SK-N-SH (cell line): ENCODE data around the gene JAKMIP1. TPM values are rescaled to one million over a fixed set of nuclear protein-coding genes. Genes with fewer than 3 reads are reported as not detected.
"Not testable (repeated sequence)": the region's sequence is repeated elsewhere in the genome, so short reads cannot be mapped to it uniquely, and the experiment has no call there.

Source experiments
- CTCF ChIA-PET: fragments of 300-600, 350-600 bp; formaldehyde crosslinking; extraction: SDS; loops from one replicate; lab custom pipeline; 2021; lab: Yijun Ruan, JAX
- POLR2A ChIA-PET: fragments of 350-600 bp; sonication (Branson Sonifier 250); formaldehyde crosslinking; extraction: SDS; loops from one replicate; lab custom pipeline; 2020; ENCODE audit warnings: antibody characterized with exemption, inconsistent platforms; lab: Yijun Ruan, JAX
- DNase-seq: peaks from one replicate; pipeline ENCODE4 v3.0.0; 2012
- H2AFZ ChIP-seq: fragments of 200-600 bp; sonication (generic); 2 replicates; pipeline ENCODE4 v1.8.1; 2016; ENCODE audit warnings: antibody characterized with exemption, mild to moderate bottlenecking, low read depth
- H3F3A ChIP-seq: fragments of 200-600 bp; sonication (generic); replicated peaks from 2 replicates; pipeline ENCODE3; 2016; ENCODE audit warnings: antibody characterized with exemption, mild to moderate bottlenecking; ENCODE audit not compliant: insufficient read depth
- H3K27ac ChIP-seq, 2 experiments: fragments of 200-500 bp in 1 of 2; fragments of 200-600 bp in 1 of 2; sonication (Bioruptor generic) in 1 of 2; sonication (generic), shearing (Covaris generic) in 1 of 2; 2 replicates each; pipeline versions ENCODE4 v1.5.1 to v1.6.1; 2014 to 2016; ENCODE audit warnings: low read depth in 2 of 2, inconsistent platforms in 1 of 2, low read length in 1 of 2, mild to moderate bottlenecking in 1 of 2, mixed read lengths in 1 of 2
- H3K27me3 ChIP-seq: fragments of 200-600 bp; sonication (generic), shearing (Covaris generic); 2 replicates; pipeline ENCODE4 v1.6.1; 2016; ENCODE audit warnings: mixed run types; ENCODE audit not compliant: insufficient read depth
- H3K36me3 ChIP-seq, 2 experiments: fragments of 200-500 bp in 1 of 2; fragments of 200-600 bp in 1 of 2; sonication (Bioruptor generic) in 1 of 2; sonication (generic) in 1 of 2; replicated peaks in 1 of 2; 2 replicates each; pipeline versions ENCODE3 to v1.5.1; 2014 to 2016; ENCODE audit warnings: low read length in 1 of 2, mild to moderate bottlenecking in 1 of 2; ENCODE audit not compliant: insufficient read depth in 2 of 2, control insufficient read depth in 1 of 2
- H3K4me1 ChIP-seq, 2 experiments: fragments of 200-500 bp in 1 of 2; fragments of 200-600 bp in 1 of 2; sonication (Bioruptor generic) in 1 of 2; sonication (generic), shearing (Covaris generic) in 1 of 2; 2 replicates each; pipeline versions ENCODE4 v1.5.1 to v1.6.1; 2014 to 2016; ENCODE audit warnings: low read depth in 1 of 2, low read length in 1 of 2, mixed run types in 1 of 2; ENCODE audit not compliant: insufficient read depth in 2 of 2, control insufficient read depth in 1 of 2
- H3K4me2 ChIP-seq: fragments of 200-600 bp; sonication (generic), shearing (Covaris generic); 2 replicates; pipeline ENCODE4 v1.6.1; 2017; ENCODE audit warnings: mixed run types
- H3K4me3 ChIP-seq, 2 experiments: fragments of 200-500 bp in 1 of 2; fragments of 200-600 bp in 1 of 2; sonication (Bioruptor generic) in 1 of 2; sonication (generic), shearing (Covaris generic) in 1 of 2; 2 replicates each; pipeline versions ENCODE4 v1.5.1 to v1.8.1; 2014 to 2016; ENCODE audit warnings: low read depth in 2 of 2, inconsistent platforms in 1 of 2, low read length in 1 of 2, mild to moderate bottlenecking in 1 of 2, mixed read lengths in 1 of 2, moderate library complexity in 1 of 2
- H3K79me2 ChIP-seq: fragments of 200-600 bp; sonication (generic); 2 replicates; pipeline ENCODE4 v1.8.1; 2017; ENCODE audit warnings: mild to moderate bottlenecking; ENCODE audit not compliant: insufficient read depth
- H3K9ac ChIP-seq: fragments of 200-600 bp; sonication (generic); 2 replicates; pipeline ENCODE4 v1.6.1; 2017; ENCODE audit warnings: mixed run types
- H3K9me2 ChIP-seq: fragments of 200-600 bp; sonication (generic); 2 replicates; pipeline ENCODE4 v1.6.1; 2017; ENCODE audit warnings: mixed run types
- H3K9me3 ChIP-seq: fragments of 200-600 bp; sonication (generic); 2 replicates; pipeline ENCODE4 v1.6.1; 2017; ENCODE audit warnings: mixed run types, mild to moderate bottlenecking, moderate library complexity
- H4K20me1 ChIP-seq: fragments of 200-600 bp; sonication (generic); 2 replicates; pipeline ENCODE4 v1.6.1; 2017; ENCODE audit warnings: mild to moderate bottlenecking, mixed run types; ENCODE audit not compliant: insufficient read depth
- CHD2 ChIP-seq: fragments of 150-350 bp; IDR thresholded peaks from 2 replicates; pipeline ENCODE4 v1.6.1; 2018; ENCODE audit warnings: low read length; ENCODE audit not compliant: partially characterized antibody
- ELF1 ChIP-seq: IDR thresholded peaks from 2 replicates; pipeline ENCODE4 v1.4.0; 2012
- EP300 ChIP-seq, 2 experiments: IDR thresholded peaks; 2 replicates each; pipeline versions ENCODE4 v1.4.0 to v1.6.1; 2012; ENCODE audit warnings: borderline replicate concordance in 1 of 2, low read depth in 1 of 2, low read length in 1 of 2
- EZH2phosphoT487 ChIP-seq: fragments of 200-600 bp; sonication (generic); IDR thresholded peaks from 2 replicates; pipeline ENCODE4 v1.6.1; 2017; ENCODE audit warnings: low read depth, mixed run types, mild to moderate bottlenecking, antibody characterized with exemption, moderate library complexity, borderline replicate concordance
- FOSL2 ChIP-seq: IDR thresholded peaks from 2 replicates; pipeline ENCODE4 v1.4.0; 2012; ENCODE audit warnings: low read depth, mild to moderate bottlenecking, moderate library complexity, borderline replicate concordance
- FOXM1 ChIP-seq: IDR thresholded peaks from 2 replicates; pipeline ENCODE4 v1.4.0; 2012; ENCODE audit warnings: low read depth, mild to moderate bottlenecking
- GABPA ChIP-seq: IDR thresholded peaks from 2 replicates; pipeline ENCODE4 v1.4.0; 2012; ENCODE audit warnings: low read depth, mild to moderate bottlenecking
- GATA2 ChIP-seq: sonication (generic); formaldehyde crosslinking; IDR thresholded peaks from 2 replicates; pipeline ENCODE4 v1.5.0; 2020; ENCODE audit warnings: mild to moderate bottlenecking, missing genetic modification reagents
- MEF2A ChIP-seq: IDR thresholded peaks from 2 replicates; pipeline ENCODE4 v1.4.0; 2012; ENCODE audit warnings: low read depth, borderline replicate concordance
- MXI1 ChIP-seq: IDR thresholded peaks from 2 replicates; pipeline ENCODE4 v1.6.1; 2012; ENCODE audit warnings: mild to moderate bottlenecking, low read depth, low read length, improper control_type of control experiment
- NRF1 ChIP-seq: IDR thresholded peaks from 2 replicates; pipeline ENCODE4 v1.6.1; 2012; ENCODE audit warnings: low read depth, mild to moderate bottlenecking, low read length
- RAD21 ChIP-seq: IDR thresholded peaks from 2 replicates; pipeline ENCODE4 v1.6.1; 2012; ENCODE audit warnings: mild to moderate bottlenecking, low read length
- RFX5 ChIP-seq: IDR thresholded peaks from 2 replicates; pipeline ENCODE4 v1.6.1; 2012; ENCODE audit warnings: mild to moderate bottlenecking, improper control_type of control experiment, low read length
- RXRA ChIP-seq: IDR thresholded peaks from 2 replicates; pipeline ENCODE4 v1.4.0; 2012; ENCODE audit warnings: low read depth, mild to moderate bottlenecking, borderline replicate concordance
- SIN3A ChIP-seq: IDR thresholded peaks from 2 replicates; pipeline ENCODE4 v1.6.1; 2012; ENCODE audit warnings: low read depth, mild to moderate bottlenecking, low read length, moderate library complexity, borderline replicate concordance
- TCF12 ChIP-seq: IDR thresholded peaks from 2 replicates; pipeline ENCODE4 v1.4.0; 2012
- WGBS: methylation state at CpG from one replicate; pipeline ENCODE4 v1.1.6; 2017; ENCODE audit warnings: low lambda C conversion rate; 5-methylcytosine and 5-hydroxymethylcytosine counted together
- polyA plus RNA-seq, 3 experiments: library from polyadenylated mRNA; depleted of rRNA; stranded (reverse); fragments of >200 nt; gene quantifications; 2 replicates each; pipeline ENCODE4 v1.2.3, GENCODE V29; 2012
- TF ChIP-seq, protein P1 (sequence below): IDR thresholded peaks from 2 replicates; pipeline ENCODE4 v1.4.0; 2012; ENCODE audit warnings: low read depth, borderline replicate concordance
- TF ChIP-seq, protein P2 (sequence below): fragments of 200-600 bp; sonication (generic); IDR thresholded peaks from 2 replicates; pipeline ENCODE4 v1.6.1; 2017; ENCODE audit warnings: antibody characterized with exemption, mild to moderate bottlenecking, moderate library complexity
- TF ChIP-seq, protein P3 (sequence below): fragments of 150-350 bp; IDR thresholded peaks from 2 replicates; pipeline ENCODE4 v1.6.1; 2016; ENCODE audit warnings: mild to moderate bottlenecking, low read depth, low read length

The JAKMIP1 gene
- polyA plus RNA-seq, 1 of the 3 experiments (the other 2 are of a cell fraction): 0.54 TPM

DNA sequence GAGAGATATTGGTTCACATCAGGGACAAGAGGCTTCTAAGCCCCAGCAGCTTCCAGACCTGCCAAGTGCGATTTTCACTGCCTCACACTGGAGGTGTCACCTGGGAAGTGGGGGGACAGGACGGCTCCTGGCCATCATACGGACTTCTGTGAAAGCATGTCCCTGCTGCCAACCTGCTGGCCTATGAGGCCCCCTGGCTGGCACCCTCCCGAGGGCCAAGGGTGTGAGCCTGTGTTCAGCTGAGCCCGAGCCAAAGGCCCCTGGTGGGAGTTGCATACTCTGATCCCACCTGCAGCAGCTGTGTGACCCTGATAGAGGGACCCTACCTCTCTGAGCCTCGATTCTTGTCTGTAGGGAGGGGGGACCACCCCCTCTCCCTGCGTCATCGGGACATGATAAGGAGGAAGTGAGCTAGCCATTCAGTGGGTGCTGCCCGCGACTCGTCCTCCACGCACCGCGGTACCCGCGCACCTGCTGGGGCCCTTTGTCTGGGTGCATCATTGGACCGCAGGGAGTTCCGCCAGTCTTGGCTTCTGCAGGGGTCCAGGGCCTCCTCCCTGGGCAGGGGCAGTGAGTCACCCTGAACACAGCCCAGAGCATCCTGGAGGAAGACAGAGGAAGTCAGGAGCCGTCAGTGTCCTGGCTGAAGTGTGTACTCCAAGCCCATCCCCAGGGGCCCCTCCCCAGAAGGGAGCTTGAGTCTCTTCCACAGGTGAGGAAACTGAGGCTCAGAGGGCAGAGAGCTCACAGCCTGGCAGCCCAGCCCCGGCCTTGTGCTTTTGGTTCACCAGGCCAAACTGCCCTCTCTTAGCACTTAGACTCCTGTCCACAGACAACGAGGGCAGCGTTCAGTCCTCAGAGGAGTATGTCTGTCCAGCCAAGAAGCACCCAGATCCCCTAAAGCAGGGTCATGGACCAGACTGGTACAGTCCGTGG lies 206.2 kb downstream of the JAKMIP1 start:
- no peaks in the 10 kb centered on the region for H3K36me3 ChIP-seq
- no peak overlapping the region for H2AFZ ChIP-seq
- CTCF ChIA-PET: interaction anchor here (1.0 to 7.2 kb wide), 9 partner anchors 26 to 337 kb away, joined by 3 to 105 read pairs (median 4); no protein-coding TSS in a partner anchor
- POLR2A ChIA-PET: no interaction called here
- no peaks in the 10 kb centered on the region for H3F3A ChIP-seq
- H3K9me3 ChIP-seq: no peaks in the 10 kb centered on the region
- 73% methylated on average over 18 of the region's 23 CpGs for WGBS
- H3K4me1 ChIP-seq: peaks cover 0 to 4% of the 10 kb centered on the region in 2 experiments; a peak in 1 of 4 replicates
- H3K4me2 ChIP-seq: no peak overlapping the region
- DNase-seq: no peak
- no peaks in the 10 kb centered on the region for H3K9me2 ChIP-seq
- H3K27me3 ChIP-seq: no peaks in the 10 kb centered on the region
- no peak overlapping the region for H3K4me3 ChIP-seq
- no peaks in the 10 kb centered on the region for H4K20me1 ChIP-seq
- TF ChIP-seq MXI1 (no peak), EP300 (IDR thresholded peaks at IDR 0.05; ENCODE audit: borderline replicate concordance in 1 of 2, low read depth in 1 of 2, low read length in 1 of 2) (no peak), FOXM1 (no peak), GABPA (no peak), RFX5 (no peak), CHD2 (no peak), SIN3A (no peak), ELF1 (no peak), EZH2phosphoT487 (no peak), MEF2A (no peak), TCF12 (no peak), RAD21 (no peak), GATA2 (no peak), NRF1 (no peak), FOSL2 (no peak), RXRA (no peak)
- TF ChIP-seq, protein P1, sequence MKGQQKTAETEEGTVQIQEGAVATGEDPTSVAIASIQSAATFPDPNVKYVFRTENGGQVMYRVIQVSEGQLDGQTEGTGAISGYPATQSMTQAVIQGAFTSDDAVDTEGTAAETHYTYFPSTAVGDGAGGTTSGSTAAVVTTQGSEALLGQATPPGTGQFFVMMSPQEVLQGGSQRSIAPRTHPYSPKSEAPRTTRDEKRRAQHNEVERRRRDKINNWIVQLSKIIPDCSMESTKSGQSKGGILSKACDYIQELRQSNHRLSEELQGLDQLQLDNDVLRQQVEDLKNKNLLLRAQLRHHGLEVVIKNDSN: no peak
- TF ChIP-seq, protein P2, sequence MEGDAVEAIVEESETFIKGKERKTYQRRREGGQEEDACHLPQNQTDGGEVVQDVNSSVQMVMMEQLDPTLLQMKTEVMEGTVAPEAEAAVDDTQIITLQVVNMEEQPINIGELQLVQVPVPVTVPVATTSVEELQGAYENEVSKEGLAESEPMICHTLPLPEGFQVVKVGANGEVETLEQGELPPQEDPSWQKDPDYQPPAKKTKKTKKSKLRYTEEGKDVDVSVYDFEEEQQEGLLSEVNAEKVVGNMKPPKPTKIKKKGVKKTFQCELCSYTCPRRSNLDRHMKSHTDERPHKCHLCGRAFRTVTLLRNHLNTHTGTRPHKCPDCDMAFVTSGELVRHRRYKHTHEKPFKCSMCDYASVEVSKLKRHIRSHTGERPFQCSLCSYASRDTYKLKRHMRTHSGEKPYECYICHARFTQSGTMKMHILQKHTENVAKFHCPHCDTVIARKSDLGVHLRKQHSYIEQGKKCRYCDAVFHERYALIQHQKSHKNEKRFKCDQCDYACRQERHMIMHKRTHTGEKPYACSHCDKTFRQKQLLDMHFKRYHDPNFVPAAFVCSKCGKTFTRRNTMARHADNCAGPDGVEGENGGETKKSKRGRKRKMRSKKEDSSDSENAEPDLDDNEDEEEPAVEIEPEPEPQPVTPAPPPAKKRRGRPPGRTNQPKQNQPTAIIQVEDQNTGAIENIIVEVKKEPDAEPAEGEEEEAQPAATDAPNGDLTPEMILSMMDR: no peak
- TF ChIP-seq, protein P3, sequence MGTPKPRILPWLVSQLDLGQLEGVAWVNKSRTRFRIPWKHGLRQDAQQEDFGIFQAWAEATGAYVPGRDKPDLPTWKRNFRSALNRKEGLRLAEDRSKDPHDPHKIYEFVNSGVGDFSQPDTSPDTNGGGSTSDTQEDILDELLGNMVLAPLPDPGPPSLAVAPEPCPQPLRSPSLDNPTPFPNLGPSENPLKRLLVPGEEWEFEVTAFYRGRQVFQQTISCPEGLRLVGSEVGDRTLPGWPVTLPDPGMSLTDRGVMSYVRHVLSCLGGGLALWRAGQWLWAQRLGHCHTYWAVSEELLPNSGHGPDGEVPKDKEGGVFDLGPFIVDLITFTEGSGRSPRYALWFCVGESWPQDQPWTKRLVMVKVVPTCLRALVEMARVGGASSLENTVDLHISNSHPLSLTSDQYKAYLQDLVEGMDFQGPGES: no peak
- no peaks in the 10 kb centered on the region for H3K79me2 ChIP-seq
- no peak overlapping the region for H3K27ac ChIP-seq
- H3K9ac ChIP-seq: no peak overlapping the region

DNA sequence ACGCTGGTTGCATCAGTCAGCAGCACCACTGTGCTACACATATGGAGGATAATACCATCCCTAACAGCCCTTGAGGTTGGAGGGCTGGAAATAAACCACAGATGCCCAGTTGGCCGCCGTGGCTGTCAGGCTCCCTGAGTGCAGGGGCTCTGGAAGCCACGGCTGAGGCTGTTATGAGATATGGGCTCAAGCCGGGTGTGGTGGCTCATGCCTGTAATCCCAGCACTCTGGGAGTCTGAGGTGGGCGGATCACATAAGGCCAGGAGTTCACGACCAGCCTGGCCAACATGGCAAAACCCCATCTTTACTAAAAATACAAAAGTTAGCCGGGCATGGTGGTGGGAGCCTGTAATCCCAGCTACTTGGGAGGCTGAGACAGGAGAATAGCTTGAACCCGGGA lies 207.0 kb downstream of the JAKMIP1 start:
- H3K4me1 ChIP-seq, H3K27me3 ChIP-seq, H3K9me3 ChIP-seq, H3K9me2 ChIP-seq, H3K4me3 ChIP-seq, H2AFZ ChIP-seq, H3K9ac ChIP-seq, H3K79me2 ChIP-seq, H3F3A ChIP-seq, H4K20me1 ChIP-seq, H3K4me2 ChIP-seq, H3K27ac ChIP-seq, POLR2A ChIA-PET, H3K36me3 ChIP-seq, DNase-seq: not testable (repeated sequence)
- 36% methylated on average over 6 of the region's 9 CpGs for WGBS
- CTCF ChIA-PET: interaction anchor here (1.0 to 2.4 kb wide), 4 partner anchors 178 to 553 kb away, joined by 3 to 9 read pairs (median 3); no protein-coding TSS in a partner anchor
